K562 (cell line): ENCODE measurements around the gene HIVEP2. TPM values are rescaled to one million over a fixed set of nuclear protein-coding genes. Genes with fewer than 3 reads are reported as not detected.

Source experiments
- ATAC-seq: fragments of 200-7000 bp; cut with Tn5 transposase; 3 replicates; pipeline ENCODE4 v1.9.1; 2020; ENCODE audit warnings: moderate library complexity
- BruUV-seq: library from RNA; stranded (reverse); fragments of 400-500 nt; replicated peaks from 2 replicates; lab custom pipeline; 2021; lab: Mats Ljungman, UMichigan
- CTCF ChIA-PET: fragments of 300-600 bp; formaldehyde crosslinking; extraction: SDS; loops from one replicate; lab custom pipeline; 2021; ENCODE audit warnings: low intra/inter-chr PET ratio; lab: Yijun Ruan, JAX
- POLR2A ChIA-PET: fragments of 300-600, 350-650 bp; sonication (Branson Sonifier 250); formaldehyde crosslinking; extraction: SDS; loops from one replicate; lab custom pipeline; 2021; ENCODE audit warnings: antibody characterized with exemption, inconsistent platforms; lab: Yijun Ruan, JAX
- DNase-seq, 4 experiments: peaks; one replicate each; pipeline versions ENCODE4 v3.0.0 to v3.0.0-alpha.2; 2011 to 2018; ENCODE audit warnings: low spot score in 3 of 4, mixed read lengths in 3 of 4; ENCODE audit errors: extremely low read depth in 1 of 4
- FAIRE-seq: peaks from 2 replicates; lab custom pipeline; 2011; peaks lifted over from hg19 to GRCh38; lab: Jason Lieb, UNC
- H2AFZ ChIP-seq: 2 replicates; pipeline ENCODE4 v1.6.0; 2011; ENCODE audit warnings: low read depth, low read length, control low read depth, inconsistent platforms
- H3K27ac ChIP-seq: fragments of 200-600 bp; 3 replicates; pipeline ENCODE4 v1.8.0; 2011; ENCODE audit warnings: low read depth, mild to moderate bottlenecking, control low read depth, inconsistent platforms, low read length, moderate library complexity, mixed read lengths; ENCODE audit errors: extremely low read depth
- H3K27me3 ChIP-seq, 2 experiments: fragments of 300-600 bp in 1 of 2; 2 replicates in 1 of 2; 3 replicates in 1 of 2; pipeline versions ENCODE4 v1.6.0 to v1.8.0; 2011; ENCODE audit warnings: inconsistent platforms in 2 of 2, low read length in 2 of 2, mild to moderate bottlenecking in 1 of 2, mixed read lengths in 1 of 2, moderate library complexity in 1 of 2; ENCODE audit not compliant: control insufficient read depth in 2 of 2, insufficient read depth in 2 of 2
- H3K36me3 ChIP-seq: fragments of 300-600 bp; 3 replicates; pipeline ENCODE4 v1.8.0; 2011; ENCODE audit warnings: mild to moderate bottlenecking, low read length, inconsistent platforms; ENCODE audit not compliant: control insufficient read depth, insufficient read depth
- H3K4me1 ChIP-seq, 2 experiments: fragments of 200-600 bp in 1 of 2; replicated peaks in 1 of 2; 2 replicates in 1 of 2; 3 replicates in 1 of 2; pipeline versions ENCODE4 v1.5.1 to v1.8.0; 2011; ENCODE audit warnings: inconsistent platforms in 2 of 2, low read length in 2 of 2, mild to moderate bottlenecking in 1 of 2, mixed read lengths in 1 of 2, moderate library complexity in 1 of 2; ENCODE audit not compliant: control insufficient read depth in 2 of 2, insufficient read depth in 2 of 2
- H3K4me2 ChIP-seq: 2 replicates; pipeline ENCODE4 v1.6.1; 2011; ENCODE audit warnings: low read length, control low read depth, inconsistent platforms, mixed read lengths; ENCODE audit not compliant: insufficient read depth
- H3K4me3 ChIP-seq: fragments of 200-600 bp; sonication (generic), shearing (Covaris generic); 2 replicates; pipeline ENCODE4 v1.5.1; 2016; ENCODE audit warnings: control low read depth, inconsistent platforms
- H3K79me2 ChIP-seq: fragments of 200-600 bp; 3 replicates; pipeline ENCODE4 v1.8.0; 2011; ENCODE audit warnings: low read length, inconsistent platforms; ENCODE audit not compliant: control insufficient read depth, insufficient read depth
- H3K9ac ChIP-seq, 2 experiments: 2 replicates each; pipeline versions ENCODE4 v1.6.0 to v1.6.1; 2011; ENCODE audit warnings: low read depth in 2 of 2, low read length in 2 of 2, control low read depth in 1 of 2, inconsistent platforms in 1 of 2, mild to moderate bottlenecking in 1 of 2, mixed read lengths in 1 of 2; ENCODE audit not compliant: insufficient read depth in 1 of 2
- H3K9me1 ChIP-seq: one replicate; pipeline ENCODE4 v1.6.0; 2011; ENCODE audit warnings: inconsistent platforms, mild to moderate bottlenecking, low read length, moderate library complexity; ENCODE audit not compliant: control insufficient read depth, insufficient read depth
- H3K9me3 ChIP-seq: replicated peaks from 2 replicates; pipeline ENCODE4 v1.5.1; 2011; ENCODE audit warnings: low read depth, low read length, inconsistent platforms; ENCODE audit not compliant: control insufficient read depth, insufficient read depth
- H4K20me1 ChIP-seq: replicated peaks from 2 replicates; pipeline ENCODE4 v1.6.1; 2011; ENCODE audit warnings: low read length, inconsistent platforms, mixed read lengths; ENCODE audit not compliant: control insufficient read depth, insufficient read depth
- CBX8 ChIP-seq: fragments of 200-600 bp; sonication (generic); IDR thresholded peaks from 2 replicates; pipeline ENCODE4 v1.6.1; 2012; ENCODE audit warnings: borderline replicate concordance, mixed run types, low read depth, mild to moderate bottlenecking, moderate library complexity, mixed read lengths, low read length, control low read depth, inconsistent platforms; ENCODE audit not compliant: poor library complexity, severe bottlenecking; ENCODE audit errors: extremely low read depth
- ZNF408 ChIP-seq: fragments of 250-450 bp; sonication (Bioruptor Pico); IDR thresholded peaks from 2 replicates; pipeline ENCODE4 v1.4.0; 2020; ENCODE audit warnings: low read depth, mild to moderate bottlenecking, moderate library complexity
- ZNF79 ChIP-seq: fragments of 250-450 bp; sonication (Bioruptor Pico); IDR thresholded peaks from 2 replicates; pipeline ENCODE4 v1.4.0; 2020; ENCODE audit warnings: low read depth, mild to moderate bottlenecking, moderate library complexity
- WGBS: fragments of 100-300 bp; shearing (Covaris generic); methylation state at CpG from one replicate; pipeline ENCODE4 v1.1.6; 2016; ENCODE audit warnings: low coverage, mixed read lengths; ENCODE audit not compliant: insufficient coverage; ENCODE audit errors: missing lambda C conversion rate; 5-methylcytosine and 5-hydroxymethylcytosine counted together
- in situ Hi-C: fragments of 300-500 bp; cut with MboI; formaldehyde crosslinking; loops from 4 replicates; pipeline ENCODE4 v1.15.0; 2018; ENCODE audit warnings: inconsistent platforms, mixed read lengths
- intact Hi-C: fragments of 100-400 bp; cut with micrococcal nuclease; formaldehyde crosslinking; loops from 2 replicates; pipeline ENCODE4 v1.14.2; 2022
- polyA plus RNA-seq, 8 experiments: library from polyadenylated mRNA; depleted of rRNA in 4 of 8; stranded (reverse) in 5 of 8; unstranded in 3 of 8; fragments of >200 nt; fragmentation: Nextera tagmentation in 2 of 8; fragmentation: Illumina TruSeq in 1 of 8; extraction: Ambion mirVana in 2 of 8; extraction: Trizol in 1 of 8; gene quantifications; 2 replicates each; pipeline versions ENCODE4 v1.2.1 to v1.2.3, GENCODE V29; 2011 to 2014; ENCODE audit warnings: inconsistent platforms in 1 of 8, missing spikeins in 1 of 8
- total RNA-seq, 7 experiments: library from RNA; depleted of rRNA in 6 of 7; stranded (reverse); fragments of >200 nt in 6 of 7; fragmentation: Illumina TruSeq in 2 of 7; extraction: Trizol in 2 of 7; gene quantifications; 2 replicates each; pipeline versions ENCODE4 v1.2.1 to v1.2.3, GENCODE V29; 2011 to 2021; ENCODE audit warnings: low replicate concordance in 1 of 7
- TF ChIP-seq, protein P1 (sequence below): fragments of 450-650 bp; formaldehyde crosslinking; IDR thresholded peaks from 2 replicates; pipeline ENCODE4 v1.4.0; 2020; ENCODE audit warnings: mild to moderate bottlenecking, moderate library complexity

Gene HIVEP2
- total and polyA plus RNA-seq, 9 of the 15 experiments (the other 6 are each of a cell fraction or from before 2014, with no cell fraction given): under 0.01 to 1.2 (median 0.31) TPM

GRCh38 chr6:142784344-142784743 is 160.6 kb downstream of the HIVEP2 start:
- Histone ChIP-seq H3K4me1 (no peaks in the 10 kb centered on the region), H3K4me3 (no peak overlapping the region), H3K36me3 (no peaks in the 10 kb centered on the region), H3K9ac (no peak overlapping the region), H3K79me2 (no peaks in the 10 kb centered on the region), H3K9me3 (no peaks in the 10 kb centered on the region), H2AFZ (no peak overlapping the region), H3K27ac (no peak overlapping the region), H3K4me2 (no peak overlapping the region), H3K27me3 (peaks cover 0 to 2% of the 10 kb centered on the region in 2 experiments; a peak in 2 of 5 replicates), H3K9me1 (no peaks in the 10 kb centered on the region), H4K20me1 (no peaks in the 10 kb centered on the region)
- intact Hi-C loops (no loop called here), in situ Hi-C loops (no loop called here)
- TF ChIP-seq, protein P1, sequence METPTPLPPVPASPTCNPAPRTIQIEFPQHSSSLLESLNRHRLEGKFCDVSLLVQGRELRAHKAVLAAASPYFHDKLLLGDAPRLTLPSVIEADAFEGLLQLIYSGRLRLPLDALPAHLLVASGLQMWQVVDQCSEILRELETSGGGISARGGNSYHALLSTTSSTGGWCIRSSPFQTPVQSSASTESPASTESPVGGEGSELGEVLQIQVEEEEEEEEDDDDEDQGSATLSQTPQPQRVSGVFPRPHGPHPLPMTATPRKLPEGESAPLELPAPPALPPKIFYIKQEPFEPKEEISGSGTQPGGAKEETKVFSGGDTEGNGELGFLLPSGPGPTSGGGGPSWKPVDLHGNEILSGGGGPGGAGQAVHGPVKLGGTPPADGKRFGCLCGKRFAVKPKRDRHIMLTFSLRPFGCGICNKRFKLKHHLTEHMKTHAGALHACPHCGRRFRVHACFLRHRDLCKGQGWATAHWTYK (CRISPR knock-in tag): no peak
- no peak for TF ChIP-seq ZNF79 (CRISPR knock-in tag)
- TF ChIP-seq CBX8: no peak
- no peak for TF ChIP-seq ZNF408 (CRISPR knock-in tag)
- BruUV-seq: no TSS peak
- ATAC-seq (no peak), DNase-seq (no peak), FAIRE-seq (no peak)
- ChIA-PET POLR2A (interaction anchor here (1.5 kb wide), 1 partner anchor 47 kb away, joined by 3 read pairs; no protein-coding TSS in a partner anchor), CTCF (no interaction called here)
- WGBS: 0% methylated on average over 3 of the region's 3 CpGs
